Measurements from ENCODE around the gene CD101.

CD101 gene

GRCh38 chr1:117001254-117001927 is at the start of gene CD101:
Gene CD101, plus strand, starts transcription at chr1:117001760. Its CDS starts 58 bp downstream, at chr1:117001818.
- H3K4me3 ChIP-seq (ENCODE audit: low read depth, low read length), result peak within 1 kb of the TSS; percentile 18; the same call in 1 of the 2 replicates
- TF ChIP-seq CTCF (IDR thresholded peaks at IDR 0.05; ENCODE audit: insufficient read depth, low read depth, low read length, missing control alignments), result no peak
- DNase-seq (ENCODE audit: low read depth), result peak; percentile 87

DNA sequence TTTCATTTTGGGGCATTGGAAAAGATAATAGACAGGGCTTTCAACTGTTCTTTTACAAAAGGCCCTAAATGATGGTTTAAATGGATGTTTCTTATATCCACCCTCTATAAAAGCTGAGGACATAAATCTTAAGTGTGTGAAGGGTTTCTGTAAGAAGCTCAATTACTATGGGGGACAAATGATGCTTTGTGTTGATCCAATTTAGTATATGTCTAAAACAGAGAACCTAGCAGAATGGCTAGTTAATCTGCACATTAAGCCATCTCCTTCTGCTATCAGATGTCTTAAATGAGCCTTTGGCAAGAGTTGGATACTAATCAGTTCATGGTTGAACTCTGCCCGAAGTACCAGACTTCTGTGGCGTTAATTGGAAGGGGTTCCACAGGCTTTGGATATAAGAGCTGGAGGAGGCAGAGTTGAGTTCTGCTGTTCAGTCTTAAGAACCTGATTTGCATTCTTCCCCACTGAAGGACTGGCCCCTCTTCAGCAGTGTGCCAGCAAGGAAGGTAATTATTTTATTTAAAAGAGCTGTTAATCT is 48.8 kb upstream of the CD101 start:
- H3K4me3 ChIP-seq (ENCODE audit: low read depth, low read length), result no peak overlapping the region
- DNase-seq (ENCODE audit: low read depth), result no peak
- no peak for TF ChIP-seq CTCF (IDR thresholded peaks at IDR 0.05; ENCODE audit: insufficient read depth, low read depth, low read length, missing control alignments)

- no peak for TF ChIP-seq CTCF (IDR thresholded peaks at IDR 0.05; ENCODE audit: insufficient read depth, low read depth, low read length, missing control alignments)
- DNase-seq (ENCODE audit: low read depth), result no peak
- no peak overlapping the region for H3K4me3 ChIP-seq (ENCODE audit: low read depth, low read length)
Measured at GRCh38 chr1:116954440-116954839, 47.1 kb upstream of the CD101 start.

DNA sequence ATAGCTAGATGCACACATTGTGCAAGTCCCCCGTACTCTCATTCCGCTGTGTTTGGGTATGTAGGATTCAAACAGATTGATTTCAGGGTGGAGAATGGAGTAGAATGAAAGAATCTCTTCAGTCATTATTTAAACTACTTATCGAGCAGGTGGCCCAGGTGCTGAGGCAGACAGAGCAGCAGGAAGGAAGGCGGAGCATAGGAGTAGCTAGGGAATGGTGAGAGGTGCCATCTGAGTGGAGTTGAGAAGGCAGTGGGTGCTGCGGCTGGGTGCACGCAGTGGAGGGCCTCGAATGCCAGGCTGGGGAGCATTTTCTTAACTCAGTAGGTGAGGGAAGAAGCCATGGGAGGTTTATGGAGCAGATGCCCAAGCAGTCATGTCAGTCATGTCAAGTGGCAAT is 45.2 kb upstream of the CD101 start:
- H3K4me3 ChIP-seq (ENCODE audit: low read depth, low read length), result no peak overlapping the region
- TF ChIP-seq CTCF (IDR thresholded peaks at IDR 0.05; ENCODE audit: insufficient read depth, low read depth, low read length, missing control alignments), result no peak
- DNase-seq (ENCODE audit: low read depth), result no peak

DNA sequence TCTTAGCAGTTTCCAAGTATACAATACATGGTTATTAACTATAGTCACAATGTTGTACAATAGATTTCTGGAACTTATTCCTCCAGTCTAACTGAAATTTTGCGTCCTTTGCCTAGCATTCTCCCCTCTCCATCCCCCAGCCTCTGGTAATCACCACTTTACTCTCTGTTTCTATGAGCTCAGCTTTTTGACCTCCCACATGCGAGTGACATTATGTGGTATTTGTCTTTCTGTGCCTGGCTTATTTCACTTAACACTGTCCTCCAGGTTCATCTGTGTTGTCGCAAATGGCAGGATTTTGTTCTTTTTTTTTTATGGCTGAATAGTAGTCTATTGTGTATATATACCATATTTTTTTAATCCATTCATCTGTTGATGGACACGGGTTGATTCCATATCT is 43.9 kb upstream of the CD101 start:
- no peak for DNase-seq (ENCODE audit: low read depth)
- no peak for TF ChIP-seq CTCF (IDR thresholded peaks at IDR 0.05; ENCODE audit: insufficient read depth, low read depth, low read length, missing control alignments)
- H3K4me3 ChIP-seq (ENCODE audit: low read depth, low read length), result no peak overlapping the region

GRCh38 chr1:116958110-116958509 is 43.5 kb upstream of the CD101 start:
- no peak overlapping the region for H3K4me3 ChIP-seq (ENCODE audit: low read depth, low read length)
- no peak for DNase-seq (ENCODE audit: low read depth)

More at GRCh38 chr1:116958110-116958509, 43.5 kb upstream of the CD101 start:
- no peak for TF ChIP-seq CTCF (IDR thresholded peaks at IDR 0.05; ENCODE audit: insufficient read depth, low read depth, low read length, missing control alignments)

Measured in GM12865 (cell line).